Measurements from ENCODE around the gene CRACR2A. TPM values are rescaled to one million over a fixed set of nuclear protein-coding genes. Genes with fewer than 3 reads are reported as not detected.

The CRACR2A gene
- total RNA-seq, 1 experiment from 2014 or later, result 22.3 TPM

- no peaks in the 10 kb centered on the region for H3K36me3 ChIP-seq (ENCODE audit: insufficient read depth, low read length)
- H3K4me1 ChIP-seq (ENCODE audit: low read length), result no peaks in the 10 kb centered on the region; the same call in 1 of the 2 replicates
- no peak for DNase-seq
- H3K4me3 ChIP-seq (ENCODE audit: low read length), result no peak overlapping the region
- no peaks in the 10 kb centered on the region for H3K9me3 ChIP-seq (ENCODE audit: low read length)
- H3K4me2 ChIP-seq (ENCODE audit: low read depth, low read length, poor library complexity, severe bottlenecking), result no peak overlapping the region
- no peak overlapping the region for H2AFZ ChIP-seq (ENCODE audit: low read length)
- H3K9ac ChIP-seq (ENCODE audit: low read length), result no peak overlapping the region
- H3K79me2 ChIP-seq (ENCODE audit: low read length), result no peaks in the 10 kb centered on the region
- no peaks in the 10 kb centered on the region for H3K9me2 ChIP-seq (replicated peaks; ENCODE audit: insufficient read depth, low read length)
- H3K27ac ChIP-seq (ENCODE audit: low read length), result no peak overlapping the region
- H3K27me3 ChIP-seq (ENCODE audit: low read length), result no peaks in the 10 kb centered on the region
- no peaks in the 10 kb centered on the region for H4K20me1 ChIP-seq (ENCODE audit: insufficient read depth, low read depth, low read length)
These were observed 124.3 kb downstream of the CRACR2A start for GRCh38 chr12:3628629-3629028.

GRCh38 chr12:3627336-3627735 lies 125.6 kb downstream of the CRACR2A start:
- no peaks in the 10 kb centered on the region for H3K27me3 ChIP-seq (ENCODE audit: low read length)
- no peaks in the 10 kb centered on the region for H3K9me2 ChIP-seq (replicated peaks; ENCODE audit: insufficient read depth, low read length)
- H4K20me1 ChIP-seq (ENCODE audit: insufficient read depth, low read depth, low read length), result no peaks in the 10 kb centered on the region
- H3K27ac ChIP-seq (ENCODE audit: low read length), result no peak overlapping the region
- no peaks in the 10 kb centered on the region for H3K79me2 ChIP-seq (ENCODE audit: low read length)
- no peaks in the 10 kb centered on the region for H3K9me3 ChIP-seq (ENCODE audit: low read length)
- H3K4me3 ChIP-seq (ENCODE audit: low read length), result no peak overlapping the region
- peaks cover 2% of the 10 kb centered on the region; the same call in 1 of the 2 replicates for H3K4me1 ChIP-seq (ENCODE audit: low read length)
- H2AFZ ChIP-seq (ENCODE audit: low read length), result no peak overlapping the region
- H3K4me2 ChIP-seq (ENCODE audit: low read depth, low read length, poor library complexity, severe bottlenecking), result no peak overlapping the region
- DNase-seq, result no peak
- no peak overlapping the region for H3K9ac ChIP-seq (ENCODE audit: low read length)
- H3K36me3 ChIP-seq (ENCODE audit: insufficient read depth, low read length), result no peaks in the 10 kb centered on the region

- H3K36me3 ChIP-seq (ENCODE audit: insufficient read depth, low read length), result no peaks in the 10 kb centered on the region
- no peak for DNase-seq
- no peak overlapping the region for H3K9ac ChIP-seq (ENCODE audit: low read length)
- peaks cover 2% of the 10 kb centered on the region; the same call in 1 of the 2 replicates for H3K4me1 ChIP-seq (ENCODE audit: low read length)
- no peaks in the 10 kb centered on the region for H3K27me3 ChIP-seq (ENCODE audit: low read length)
- H2AFZ ChIP-seq (ENCODE audit: low read length), result no peak overlapping the region
- no peaks in the 10 kb centered on the region for H3K9me3 ChIP-seq (ENCODE audit: low read length)
- no peaks in the 10 kb centered on the region for H3K79me2 ChIP-seq (ENCODE audit: low read length)
- H3K4me2 ChIP-seq (ENCODE audit: low read depth, low read length, poor library complexity, severe bottlenecking), result no peak overlapping the region
- H3K9me2 ChIP-seq (replicated peaks; ENCODE audit: insufficient read depth, low read length), result no peaks in the 10 kb centered on the region
- H4K20me1 ChIP-seq (ENCODE audit: insufficient read depth, low read depth, low read length), result no peaks in the 10 kb centered on the region
- no peak overlapping the region for H3K4me3 ChIP-seq (ENCODE audit: low read length)
- H3K27ac ChIP-seq (ENCODE audit: low read length), result no peak overlapping the region
These were observed 128.6 kb downstream of the CRACR2A start for GRCh38 chr12:3624273-3624672.

- H3K36me3 ChIP-seq (ENCODE audit: insufficient read depth, low read length), result no peaks in the 10 kb centered on the region
- H3K4me3 ChIP-seq (ENCODE audit: low read length), result no peak overlapping the region
- no peaks in the 10 kb centered on the region for H4K20me1 ChIP-seq (ENCODE audit: insufficient read depth, low read depth, low read length)
- no peak overlapping the region for H3K9ac ChIP-seq (ENCODE audit: low read length)
- H3K4me2 ChIP-seq (ENCODE audit: low read depth, low read length, poor library complexity, severe bottlenecking), result no peak overlapping the region
- no peaks in the 10 kb centered on the region for H3K9me3 ChIP-seq (ENCODE audit: low read length)
- no peak overlapping the region for H2AFZ ChIP-seq (ENCODE audit: low read length)
- peaks cover 2% of the 10 kb centered on the region; the same call in 1 of the 2 replicates for H3K4me1 ChIP-seq (ENCODE audit: low read length)
- H3K27me3 ChIP-seq (ENCODE audit: low read length), result no peaks in the 10 kb centered on the region
- no peaks in the 10 kb centered on the region for H3K9me2 ChIP-seq (replicated peaks; ENCODE audit: insufficient read depth, low read length)
- H3K79me2 ChIP-seq (ENCODE audit: low read length), result no peaks in the 10 kb centered on the region
- no peak for DNase-seq
- H3K27ac ChIP-seq (ENCODE audit: low read length), result no peak overlapping the region
These were observed 129.9 kb downstream of the CRACR2A start for GRCh38 chr12:3622822-3623690.

- Histone ChIP-seq H3K4me1 (ENCODE audit: low read length) (peaks cover 2% of the 10 kb centered on the region; the same call in 1 of the 2 replicates), H3K27ac (ENCODE audit: low read length) (no peak overlapping the region), H3K79me2 (ENCODE audit: low read length) (no peaks in the 10 kb centered on the region), H3K27me3 (ENCODE audit: low read length) (no peaks in the 10 kb centered on the region), H3K9me3 (ENCODE audit: low read length) (no peaks in the 10 kb centered on the region), H3K36me3 (ENCODE audit: insufficient read depth, low read length) (no peaks in the 10 kb centered on the region), H3K4me2 (ENCODE audit: low read depth, low read length, poor library complexity, severe bottlenecking) (no peak overlapping the region), H3K4me3 (ENCODE audit: low read length) (no peak overlapping the region), H3K9ac (ENCODE audit: low read length) (no peak overlapping the region), H4K20me1 (ENCODE audit: insufficient read depth, low read depth, low read length) (no peaks in the 10 kb centered on the region), H3K9me2 (replicated peaks; ENCODE audit: insufficient read depth, low read length) (no peaks in the 10 kb centered on the region), H2AFZ (ENCODE audit: low read length) (no peak overlapping the region)
- DNase-seq, result no peak
These were observed 130.7 kb downstream of the CRACR2A start for GRCh38 chr12:3622021-3622821.

GRCh38 chr12:3620856-3621255 lies 132.1 kb downstream of the CRACR2A start:
- no peaks in the 10 kb centered on the region for H3K79me2 ChIP-seq (ENCODE audit: low read length)
- H3K9me2 ChIP-seq (replicated peaks; ENCODE audit: insufficient read depth, low read length), result no peaks in the 10 kb centered on the region
- no peaks in the 10 kb centered on the region for H3K36me3 ChIP-seq (ENCODE audit: insufficient read depth, low read length)
- no peaks in the 10 kb centered on the region for H4K20me1 ChIP-seq (ENCODE audit: insufficient read depth, low read depth, low read length)
- no peak overlapping the region for H2AFZ ChIP-seq (ENCODE audit: low read length)
- H3K4me2 ChIP-seq (ENCODE audit: low read depth, low read length, poor library complexity, severe bottlenecking), result no peak overlapping the region
- H3K9ac ChIP-seq (ENCODE audit: low read length), result no peak overlapping the region
- H3K27me3 ChIP-seq (ENCODE audit: low read length), result no peaks in the 10 kb centered on the region
- no peak overlapping the region for H3K4me3 ChIP-seq (ENCODE audit: low read length)
- no peak overlapping the region for H3K27ac ChIP-seq (ENCODE audit: low read length)
- H3K4me1 ChIP-seq (ENCODE audit: low read length), result peaks cover 2% of the 10 kb centered on the region; the same call in 1 of the 2 replicates
- DNase-seq, result no peak
- H3K9me3 ChIP-seq (ENCODE audit: low read length), result no peaks in the 10 kb centered on the region

- Histone ChIP-seq H3K4me2 (ENCODE audit: low read depth, low read length, poor library complexity, severe bottlenecking) (no peak overlapping the region), H2AFZ (ENCODE audit: low read length) (no peak overlapping the region), H3K27ac (ENCODE audit: low read length) (no peak overlapping the region), H3K4me3 (ENCODE audit: low read length) (no peak overlapping the region), H3K9me3 (ENCODE audit: low read length) (no peaks in the 10 kb centered on the region), H4K20me1 (ENCODE audit: insufficient read depth, low read depth, low read length) (no peaks in the 10 kb centered on the region), H3K79me2 (ENCODE audit: low read length) (no peaks in the 10 kb centered on the region), H3K9me2 (replicated peaks; ENCODE audit: insufficient read depth, low read length) (no peaks in the 10 kb centered on the region), H3K4me1 (ENCODE audit: low read length) (no peaks in the 10 kb centered on the region), H3K36me3 (ENCODE audit: insufficient read depth, low read length) (no peaks in the 10 kb centered on the region), H3K9ac (ENCODE audit: low read length) (no peak overlapping the region), H3K27me3 (ENCODE audit: low read length) (no peaks in the 10 kb centered on the region)
- DNase-seq, result no peak
These were observed 135.3 kb downstream of the CRACR2A start for GRCh38 chr12:3617565-3617964.

GRCh38 chr12:3615862-3616261 lies 137.0 kb downstream of the CRACR2A start:
- Histone ChIP-seq H3K36me3 (ENCODE audit: insufficient read depth, low read length) (no peaks in the 10 kb centered on the region), H2AFZ (ENCODE audit: low read length) (no peak overlapping the region), H3K79me2 (ENCODE audit: low read length) (no peaks in the 10 kb centered on the region), H3K4me1 (ENCODE audit: low read length) (no peaks in the 10 kb centered on the region), H3K4me2 (ENCODE audit: low read depth, low read length, poor library complexity, severe bottlenecking) (no peak overlapping the region), H3K27ac (ENCODE audit: low read length) (no peak overlapping the region), H3K9ac (ENCODE audit: low read length) (no peak overlapping the region), H3K27me3 (ENCODE audit: low read length) (no peaks in the 10 kb centered on the region), H3K9me3 (ENCODE audit: low read length) (no peaks in the 10 kb centered on the region), H3K4me3 (ENCODE audit: low read length) (no peak overlapping the region), H4K20me1 (ENCODE audit: insufficient read depth, low read depth, low read length) (no peaks in the 10 kb centered on the region), H3K9me2 (replicated peaks; ENCODE audit: insufficient read depth, low read length) (no peaks in the 10 kb centered on the region)
- DNase-seq, result no peak

Measured in Karpas-422 (cell line).